A549 treated with GW870086 at 1 μM for 4 hours (cell line): ENCODE results near the gene DUSP18. TPM values are rescaled to one million over a fixed set of nuclear protein-coding genes. Genes with fewer than 3 reads are reported as not detected.

Source experiments
- total RNA-seq: library from RNA; stranded (reverse); fragments of 200-300 nt; extraction: Qiagen RNA extraction; gene quantifications from 5 replicates; pipeline ENCODE4 v1.2.3, GENCODE V29; 2022; ENCODE audit warnings: low read depth

DUSP18 gene
- 3.7 to 5.4 TPM (median 5.0 TPM) in 5 replicates for total RNA-seq

GRCh38 chr22:30667494-30668385, at the start of gene DUSP18:
DUSP18 (minus strand) TSS chr22:30667875; CDS start chr22:30664003, 3,872 bp downstream.

DNA sequence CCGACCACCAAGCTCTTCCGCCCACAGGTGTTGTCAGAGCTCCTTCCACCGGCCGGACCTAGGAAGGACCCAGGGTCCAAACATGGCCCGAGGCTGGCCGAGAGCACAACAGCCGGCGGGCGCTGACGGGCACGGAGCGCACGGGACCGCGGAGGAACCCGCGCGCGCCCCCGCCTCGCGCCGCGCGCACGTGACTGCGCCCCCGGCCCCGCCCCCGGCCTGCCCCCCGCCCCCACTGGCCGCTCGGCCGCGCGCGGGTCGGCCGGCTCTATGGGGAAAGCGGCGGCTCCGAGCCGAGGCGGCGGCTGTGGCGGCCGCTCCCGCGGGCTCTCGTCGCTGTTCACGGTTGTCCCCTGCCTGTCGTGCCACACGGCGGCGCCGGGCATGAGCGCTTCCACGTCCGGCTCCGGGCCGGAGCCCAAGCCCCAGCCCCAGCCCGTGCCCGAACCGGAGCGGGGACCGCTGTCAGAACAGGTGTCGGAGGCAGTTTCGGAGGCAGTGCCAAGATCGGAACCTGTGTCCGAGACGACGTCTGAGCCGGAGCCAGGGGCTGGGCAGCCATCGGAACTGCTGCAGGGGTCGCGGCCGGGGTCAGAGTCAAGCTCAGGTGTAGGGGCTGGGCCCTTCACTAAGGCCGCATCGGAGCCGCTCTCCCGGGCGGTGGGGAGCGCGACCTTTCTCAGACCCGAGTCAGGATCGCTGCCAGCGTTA, 27.1 kb upstream of the DUSP18 start, which contains the start of gene OSBP2:
TSS of gene OSBP2 (plus strand) at position 235 of the 711 bp plus-strand sequence. CDS start at position 271, 36 bp downstream.

DNA sequence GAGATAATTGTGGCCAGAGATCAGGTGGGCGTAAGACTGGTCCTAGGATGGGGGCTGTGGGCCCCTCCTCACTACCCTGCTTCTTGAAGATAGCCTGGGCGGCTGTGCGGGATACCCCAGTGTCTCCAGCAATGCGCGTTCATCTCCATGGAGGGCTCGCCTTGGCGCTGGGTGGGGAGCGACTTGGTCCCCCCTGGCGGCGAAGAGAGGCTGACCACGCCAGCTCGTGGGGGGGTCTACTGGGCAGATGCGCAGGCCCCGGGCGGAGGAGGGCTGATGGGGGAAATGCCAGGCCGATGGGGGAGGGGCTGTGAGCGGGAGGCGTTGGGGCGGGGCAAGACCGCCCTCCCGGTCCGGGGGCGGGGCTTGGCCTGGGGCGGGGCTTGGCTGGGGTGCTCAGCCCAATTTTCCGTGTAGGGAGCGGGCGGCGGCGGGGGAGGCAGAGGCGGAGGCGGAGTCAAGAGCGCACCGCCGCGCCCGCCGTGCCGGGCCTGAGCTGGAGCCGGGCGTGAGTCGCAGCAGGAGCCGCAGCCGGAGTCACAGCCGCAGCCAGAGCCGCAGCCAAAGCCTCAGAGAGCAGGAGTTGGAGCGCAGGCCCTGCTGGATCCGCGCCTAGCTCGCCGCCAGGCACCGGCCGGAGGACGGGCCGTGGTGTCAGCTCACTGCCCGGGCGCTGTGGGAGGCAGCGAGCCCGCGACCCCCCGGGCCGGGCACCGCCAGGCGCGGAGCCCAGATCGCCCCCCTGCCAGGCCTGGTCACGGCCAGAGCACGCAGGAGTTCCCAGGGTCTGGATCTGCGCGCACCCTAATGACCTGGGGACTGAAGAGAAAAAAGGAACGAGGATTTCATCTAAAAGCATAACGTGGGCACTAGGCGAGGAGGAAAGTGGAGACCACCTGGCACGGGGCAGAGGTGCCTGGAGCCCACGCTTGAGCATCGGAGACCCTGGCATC, 32.1 kb downstream of the DUSP18 start, which contains the start of gene SLC35E4:
TSS of gene SLC35E4 (plus strand) at position 509 of the 953 bp plus-strand sequence. CDS start 670 bp downstream, outside the sequence.

Other genes starting within 250 kb of the DUSP18 start
- gene MTFP1, start 242.1 kb downstream of the DUSP18 start, total RNA-seq = 66.1 to 80.9 TPM (median 72.1 TPM) in 5 replicates
- 0.07 TPM in 1 of 5 replicates, not detected in the others for gene SEC14L3, start 195.9 kb downstream of the DUSP18 start, total RNA-seq
- gene SEC14L4, start 162.2 kb downstream of the DUSP18 start, total RNA-seq = 4.1 to 6.3 TPM (median 5.9 TPM) in 5 replicates
- gene SEC14L6, start 121.1 kb downstream of the DUSP18 start, total RNA-seq = not detected in 5 replicates
- 7.1 to 10.6 TPM (median 9.9 TPM) in 5 replicates for gene GAL3ST1, start 93.2 kb downstream of the DUSP18 start, total RNA-seq
- gene PES1, start 76.0 kb downstream of the DUSP18 start, total RNA-seq = 101 to 120 TPM (median 110 TPM) in 5 replicates
- 4.7 to 5.8 TPM (median 5.3 TPM) in 5 replicates for gene TCN2, start 60.7 kb downstream of the DUSP18 start, total RNA-seq
- 5.4 to 7.7 TPM (median 7.0 TPM) in 5 replicates for gene SLC35E4, start 32.1 kb downstream of the DUSP18 start, total RNA-seq
- 8.9 to 11.4 TPM (median 9.8 TPM) in 5 replicates for gene OSBP2, start 27.0 kb upstream of the DUSP18 start, total RNA-seq